SIG-M5 treated with dmso at 0.1 percent for 504 hours (cell line): ENCODE results near the gene ANGEL1.

ENCODE experiments used
- DNase-seq: peaks from one replicate; lab custom pipeline; 2025; ENCODE audit not compliant: unreplicated experiment; lab: John Stamatoyannopoulos, UW

ANGEL1 gene

DNA sequence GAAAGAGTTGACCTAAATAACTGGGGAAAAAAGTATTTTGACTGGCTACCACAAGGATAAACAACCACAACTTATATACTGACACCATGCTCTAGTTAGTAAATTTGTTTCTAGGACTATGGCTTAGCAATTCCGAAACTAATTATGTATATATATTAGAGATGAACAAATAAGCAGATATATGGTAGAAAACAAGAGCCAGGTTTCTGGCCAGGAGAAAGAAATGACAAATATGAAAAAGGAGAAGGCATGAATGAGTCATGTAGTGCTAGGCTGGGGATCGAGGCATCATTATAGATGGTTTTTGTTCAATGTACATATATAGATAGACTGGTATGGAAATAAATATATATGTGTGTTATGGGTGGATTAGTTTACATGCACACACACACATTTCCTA, 8.0 kb upstream of the ANGEL1 start:
- no peak for DNase-seq

GRCh38 chr14:76814726-76815645, 2.3 kb upstream of the ANGEL1 start:
- peak; percentile 4 for DNase-seq

GRCh38 chr14:76812093-76812421, 625 bp downstream of the ANGEL1 start:
- DNase-seq, result no peak

GRCh38 chr14:76811561-76811960, 1.1 kb downstream of the ANGEL1 start:
- DNase-seq, result no peak

DNA sequence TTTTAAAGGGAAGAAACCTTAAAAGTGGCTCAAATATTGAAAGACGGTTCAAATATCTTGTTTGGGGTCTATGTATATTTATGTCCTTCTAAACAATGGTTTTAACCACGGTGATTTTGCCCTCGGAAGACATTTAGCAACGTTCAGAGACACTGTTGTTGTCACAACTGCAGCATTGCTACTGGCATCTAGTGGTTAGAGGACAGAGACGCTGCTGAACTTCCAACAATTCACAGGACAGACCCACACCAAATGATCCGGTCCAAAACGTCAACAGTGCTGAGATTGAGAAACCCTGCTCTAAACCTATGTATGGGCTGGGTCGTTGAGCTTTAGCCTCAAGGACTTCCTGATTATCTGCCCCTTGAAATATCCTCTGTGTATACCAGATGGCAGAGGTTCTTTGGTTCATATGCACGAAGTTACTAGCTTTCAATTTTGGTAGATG, 1.7 kb downstream of the ANGEL1 start:
- DNase-seq, result peak; percentile 68

- DNase-seq, result no peak
Observed at GRCh38 chr14:76810525-76810924, 2.2 kb downstream of the ANGEL1 start.

DNA sequence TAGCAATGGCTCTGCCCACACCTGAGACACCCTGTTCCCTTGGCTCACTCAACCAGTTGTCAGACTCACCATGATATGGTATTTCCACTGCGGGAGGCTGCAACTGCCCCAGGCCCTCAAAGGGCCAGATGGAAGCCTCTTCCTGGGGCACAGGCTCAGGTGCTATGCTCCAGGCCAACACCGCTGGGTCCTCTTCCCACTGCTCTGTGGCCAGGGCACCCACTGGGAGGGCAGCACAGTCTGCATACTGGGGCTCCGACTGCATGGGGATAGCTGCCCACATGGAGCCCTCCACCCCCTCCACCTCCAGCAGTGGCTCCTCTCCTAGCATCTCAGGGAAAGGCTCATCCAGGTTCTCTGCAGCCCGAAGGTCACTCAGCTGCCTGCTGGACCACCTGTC, 3.7 kb downstream of the ANGEL1 start:
- DNase-seq, result no peak

DNA sequence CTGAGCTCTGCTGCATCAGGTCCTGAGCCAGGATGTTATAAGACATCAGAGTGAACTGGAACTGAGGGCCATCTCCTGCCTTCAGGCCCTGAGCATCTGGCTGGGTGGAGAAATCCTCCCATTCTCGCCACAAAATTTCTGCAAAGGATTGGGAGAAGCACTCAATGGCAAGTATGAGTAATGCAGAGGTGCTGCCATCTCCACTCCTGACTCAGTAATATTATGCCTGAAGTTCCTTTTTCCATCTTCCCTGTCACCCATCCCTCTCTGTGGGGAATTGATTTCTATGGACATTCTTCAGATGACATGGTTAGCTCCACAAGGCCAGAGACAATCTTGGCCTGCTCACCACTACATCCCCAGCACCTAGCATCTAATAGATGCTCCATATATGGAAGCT, 4.7 kb downstream of the ANGEL1 start:
- no peak for DNase-seq

DNA sequence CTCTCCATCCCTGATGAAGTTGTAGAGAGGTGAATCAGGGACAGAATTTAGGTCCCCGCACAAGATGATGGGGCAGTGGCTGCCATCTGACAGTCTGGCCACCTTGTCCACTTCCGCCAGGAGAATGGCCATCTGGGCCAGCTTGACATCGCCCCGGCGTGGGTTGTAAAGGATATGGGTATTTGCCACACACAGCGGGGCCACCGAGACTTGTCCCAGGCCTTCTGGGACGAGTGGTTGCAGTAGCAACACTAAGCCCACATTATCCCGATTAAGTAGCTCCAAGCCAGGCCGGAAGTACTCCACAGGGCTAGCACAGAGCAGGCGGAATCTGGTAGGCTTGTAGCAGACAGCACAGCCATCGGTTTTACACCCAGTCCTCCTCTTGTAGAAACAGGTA, 6.2 kb downstream of the ANGEL1 start:
- DNase-seq, result no peak

- DNase-seq, result no peak
Observed at GRCh38 chr14:76793956-76794355, 18.7 kb downstream of the ANGEL1 start.

DNA sequence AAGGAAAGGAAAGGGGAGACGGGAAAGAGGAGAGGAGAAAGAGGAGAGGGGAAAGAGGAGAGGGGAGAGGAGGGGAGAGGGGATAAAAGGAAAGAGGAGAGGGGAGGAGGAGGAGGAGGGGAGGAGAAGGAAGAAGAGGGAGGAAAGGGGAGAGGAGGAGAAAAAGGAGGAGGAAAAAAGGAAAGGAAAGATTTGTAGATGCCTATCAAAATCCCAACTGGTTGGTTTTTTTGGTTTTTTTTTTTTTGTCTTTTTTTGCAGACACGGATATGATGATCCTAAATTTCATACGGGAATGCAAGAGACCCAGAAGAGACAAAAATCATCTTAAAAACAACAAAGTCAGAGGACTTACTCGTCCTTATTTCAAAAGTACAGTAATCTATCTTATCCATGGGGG, 19.4 kb downstream of the ANGEL1 start:
- DNase-seq, result no peak

DNA sequence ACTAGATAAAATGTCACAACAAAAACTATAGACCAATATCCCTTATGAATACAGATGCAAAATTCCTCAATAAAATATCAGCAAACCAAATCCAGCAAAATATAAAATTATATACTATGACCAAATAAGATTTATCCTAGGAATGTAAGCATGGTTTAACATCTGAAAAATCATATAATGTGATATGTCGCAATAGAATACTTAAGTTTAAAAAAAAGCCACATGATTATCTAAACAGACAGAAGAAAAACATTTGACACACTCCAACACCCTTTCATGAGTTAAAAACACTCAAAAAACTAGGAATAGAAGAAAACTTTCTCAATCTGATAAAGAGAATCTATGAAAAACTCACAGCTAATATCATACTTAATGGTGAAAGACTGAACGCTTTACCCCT, 20.3 kb downstream of the ANGEL1 start:
- DNase-seq, result no peak

GRCh38 chr14:76786601-76787000, 26.1 kb downstream of the ANGEL1 start:
- DNase-seq, result no peak

DNA sequence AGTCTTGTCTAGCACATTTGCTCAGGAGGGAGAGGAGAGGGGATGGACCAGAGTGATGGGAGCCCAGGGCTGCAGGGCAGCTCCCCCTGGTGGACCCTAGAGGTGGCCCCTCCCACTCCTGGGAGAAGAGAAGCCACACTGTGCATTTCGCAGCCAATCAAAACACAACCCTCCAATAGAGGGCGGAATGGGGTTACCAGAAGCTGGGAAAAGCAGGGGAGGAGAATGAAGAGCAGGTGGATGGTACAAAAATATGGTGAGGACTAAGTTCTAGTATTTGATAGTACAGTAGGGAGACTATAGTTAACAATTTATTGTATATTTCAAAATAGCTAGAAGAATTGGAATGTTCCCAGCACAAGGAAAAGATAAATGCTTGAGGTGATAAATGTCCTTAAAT, 27.8 kb downstream of the ANGEL1 start:
- DNase-seq, result peak; percentile 78

- DNase-seq, result no peak
Observed at GRCh38 chr14:76784266-76784874, 28.3 kb downstream of the ANGEL1 start.

GRCh38 chr14:76782885-76783566, 29.7 kb downstream of the ANGEL1 start:
- no peak for DNase-seq

- no peak for DNase-seq
Observed at GRCh38 chr14:76782115-76782884, 30.4 kb downstream of the ANGEL1 start.

- no peak for DNase-seq
Observed at GRCh38 chr14:76781648-76782051, 31.0 kb downstream of the ANGEL1 start.

- DNase-seq, result no peak
Observed at GRCh38 chr14:76780875-76781647, 31.6 kb downstream of the ANGEL1 start.

GRCh38 chr14:76780360-76780759, 32.3 kb downstream of the ANGEL1 start:
- DNase-seq, result no peak

DNA sequence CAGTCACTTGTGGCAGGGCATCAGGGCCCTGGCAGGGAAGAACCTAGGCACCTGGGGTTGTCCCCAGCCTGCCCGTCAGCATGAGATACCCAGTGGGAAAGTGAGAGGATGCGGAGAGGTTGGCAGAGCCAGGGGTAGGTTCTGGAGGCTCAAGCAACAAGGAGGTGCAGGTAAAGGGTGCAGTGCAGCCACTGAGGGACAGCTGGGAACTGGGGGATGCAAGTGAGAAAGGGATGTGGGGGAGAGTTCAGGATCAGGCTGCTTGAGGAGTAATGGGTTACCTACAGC, 32.7 kb downstream of the ANGEL1 start:
- DNase-seq, result no peak
